ENCODE measurements around the gene DCUN1D5.
"Not testable (repeated sequence)": the region's sequence is repeated elsewhere in the genome, so short reads cannot be mapped to it uniquely, and the experiment has no call there.

The DCUN1D5 gene

DNA sequence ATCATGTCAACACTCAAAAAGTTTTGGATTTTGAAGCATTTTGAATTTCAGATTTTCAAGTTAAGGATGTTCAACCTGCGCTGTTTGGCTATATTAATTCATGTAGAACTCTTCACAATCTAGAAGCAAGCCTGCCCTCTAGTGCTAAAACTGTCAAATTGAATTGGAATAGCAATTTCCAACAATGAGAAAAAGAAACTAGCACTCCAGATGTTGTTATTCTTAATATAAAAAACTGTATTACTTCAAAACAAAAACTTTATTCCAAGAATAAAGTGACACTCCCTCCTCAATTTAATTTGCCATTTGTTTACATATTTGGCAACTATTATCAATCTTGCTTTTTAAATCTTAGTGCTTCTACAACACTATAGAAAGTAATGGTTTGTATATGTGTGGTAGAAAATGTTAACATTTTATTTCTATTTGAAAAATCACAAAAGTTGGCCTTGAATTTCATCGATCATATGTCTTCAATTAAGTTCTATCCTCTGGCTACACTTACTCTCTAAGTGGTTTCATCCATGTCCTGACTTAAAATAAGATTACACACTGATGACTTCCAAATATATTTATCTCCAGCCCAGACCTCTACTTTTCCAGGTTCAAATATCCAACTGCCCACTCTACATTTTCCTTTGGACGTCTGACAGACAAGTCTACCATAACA lies 36.6 kb downstream of the DCUN1D5 start:
- DNase-seq (ENCODE audit: low spot score) = peak; percentile 8

DNA sequence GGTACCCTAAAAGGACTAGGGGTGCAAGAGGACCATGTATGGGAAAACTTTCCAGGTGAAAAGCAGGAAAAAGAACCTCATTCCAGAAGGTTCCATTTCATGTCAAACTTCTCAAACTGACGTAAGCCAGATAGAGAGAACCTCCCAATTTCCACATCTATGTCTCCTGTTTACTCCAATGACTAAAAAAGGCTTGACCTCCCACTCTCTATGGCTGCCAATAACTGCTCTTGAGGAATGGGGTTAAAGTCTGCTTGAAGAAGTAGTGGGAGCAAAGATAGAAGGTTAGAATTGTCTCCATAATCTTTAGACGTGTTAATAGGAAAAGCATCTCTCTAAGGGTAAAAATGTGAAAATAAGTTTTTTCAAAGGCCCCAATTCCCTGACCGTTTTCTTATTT lies 38.0 kb downstream of the DCUN1D5 start:
- no peak for DNase-seq (ENCODE audit: low spot score)

DNA sequence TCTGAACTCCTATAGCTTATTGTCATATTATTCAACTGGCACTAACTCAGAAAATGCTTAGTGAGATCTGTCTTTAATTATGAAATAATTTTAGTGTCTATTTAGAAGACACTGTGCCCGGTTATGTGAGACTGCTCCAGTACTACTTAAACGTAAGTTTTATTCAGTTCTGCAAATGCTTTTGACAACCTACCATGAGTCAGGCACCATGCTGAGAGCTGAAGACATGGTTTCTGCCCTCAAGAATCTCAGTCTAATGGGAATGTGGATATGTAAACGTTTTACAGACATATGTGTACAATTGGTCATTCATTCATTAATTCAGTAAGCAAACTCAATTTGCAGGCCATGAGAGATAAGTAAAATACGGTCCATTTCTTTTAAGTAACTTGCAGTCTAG lies 40.0 kb downstream of the DCUN1D5 start:
- DNase-seq (ENCODE audit: low spot score) = no peak

- no peak for DNase-seq (ENCODE audit: low spot score)
Measured at GRCh38 chr11:103051151-103051801, 40.7 kb downstream of the DCUN1D5 start.

DNA sequence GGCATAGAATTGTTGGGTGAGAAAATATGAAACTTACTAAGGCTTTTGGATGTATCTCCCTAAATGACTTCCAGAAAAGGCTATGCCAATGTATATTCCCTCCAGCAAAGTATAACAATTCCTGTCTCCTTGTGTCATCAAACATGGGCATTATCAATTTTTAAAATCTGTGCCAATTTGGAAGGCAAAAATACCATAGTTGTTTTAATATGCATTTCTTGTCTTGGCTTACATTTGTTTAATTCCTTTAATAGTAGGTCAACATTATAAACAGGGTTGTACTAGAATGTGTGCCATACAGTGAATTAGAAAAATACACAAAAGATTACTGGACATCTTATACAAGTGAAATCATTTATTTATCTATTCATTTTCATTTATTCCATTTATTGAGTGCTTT lies 41.6 kb downstream of the DCUN1D5 start:
- no peak for DNase-seq (ENCODE audit: low spot score)

DNA sequence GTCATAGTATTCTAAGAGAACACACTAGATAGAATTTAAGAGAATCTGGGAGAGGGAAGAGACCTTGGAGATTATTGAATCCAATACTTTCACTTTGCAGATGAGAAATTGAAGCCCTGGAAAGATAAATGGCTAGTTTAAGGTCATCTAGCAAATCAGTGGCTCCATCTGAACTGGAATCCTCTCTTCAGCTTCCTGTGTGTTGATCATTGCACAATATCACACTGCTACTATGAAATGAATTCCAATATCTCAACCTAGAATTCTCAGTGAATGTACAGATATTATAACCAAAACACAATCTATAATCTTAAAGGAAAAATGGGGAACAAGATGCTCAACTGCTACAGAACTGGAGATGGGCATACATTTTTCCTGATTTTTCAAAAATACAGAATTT lies 44.1 kb downstream of the DCUN1D5 start:
- DNase-seq (ENCODE audit: low spot score) = no peak

- no peak for DNase-seq (ENCODE audit: low spot score)
Measured at GRCh38 chr11:103043826-103044678, 47.9 kb downstream of the DCUN1D5 start.

- DNase-seq (ENCODE audit: low spot score) = no peak
Measured at GRCh38 chr11:103042161-103042560, 49.8 kb downstream of the DCUN1D5 start.

- DNase-seq (ENCODE audit: low spot score) = peak; percentile 39
Measured at GRCh38 chr11:103035791-103036434, 56.0 kb downstream of the DCUN1D5 start.

DNA sequence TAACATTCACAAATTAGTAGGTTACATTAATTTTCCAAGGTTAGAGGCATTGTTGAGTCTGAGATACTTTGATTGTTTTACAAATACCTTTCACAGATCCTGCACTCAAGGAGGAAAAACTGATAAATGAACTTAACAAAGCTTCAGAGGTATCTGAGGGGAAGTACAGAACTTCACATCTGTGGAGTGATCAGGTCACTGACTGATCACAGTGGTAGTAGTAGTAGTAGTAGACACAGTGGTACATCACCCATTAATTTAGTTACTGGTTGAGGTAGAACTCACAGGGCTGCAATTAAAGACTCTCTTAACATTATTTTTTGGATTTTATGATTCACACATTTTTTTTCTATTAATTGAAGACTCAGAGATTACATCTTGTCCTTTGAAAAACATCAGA lies 56.7 kb downstream of the DCUN1D5 start:
- no peak for DNase-seq (ENCODE audit: low spot score)

DNA sequence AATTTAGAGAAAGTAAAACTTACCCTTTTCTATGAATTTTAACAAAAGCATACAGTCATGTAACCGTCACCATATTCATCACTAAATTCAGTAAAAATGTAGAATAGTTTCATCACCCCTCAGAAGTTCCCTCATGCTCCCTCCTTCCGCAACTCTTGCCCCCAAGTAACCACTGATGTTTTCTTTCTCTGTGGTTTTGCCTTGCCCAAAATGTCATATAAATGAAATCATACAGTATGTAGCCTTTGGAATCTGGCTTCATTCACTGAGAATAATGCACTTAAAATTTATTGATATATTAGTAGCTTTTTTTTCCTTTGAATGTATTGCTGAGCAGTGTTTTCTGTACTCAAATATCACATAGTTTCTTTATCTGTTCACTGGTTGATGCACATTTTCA lies 60.1 kb downstream of the DCUN1D5 start:
- DNase-seq (ENCODE audit: low spot score) = no peak

- no peak for DNase-seq (ENCODE audit: low spot score)
Measured at GRCh38 chr11:103029401-103029800, 62.6 kb downstream of the DCUN1D5 start.

- not testable (repeated sequence) for DNase-seq (ENCODE audit: low spot score)
Measured at GRCh38 chr11:103028304-103029020, 63.5 kb downstream of the DCUN1D5 start.

DNA sequence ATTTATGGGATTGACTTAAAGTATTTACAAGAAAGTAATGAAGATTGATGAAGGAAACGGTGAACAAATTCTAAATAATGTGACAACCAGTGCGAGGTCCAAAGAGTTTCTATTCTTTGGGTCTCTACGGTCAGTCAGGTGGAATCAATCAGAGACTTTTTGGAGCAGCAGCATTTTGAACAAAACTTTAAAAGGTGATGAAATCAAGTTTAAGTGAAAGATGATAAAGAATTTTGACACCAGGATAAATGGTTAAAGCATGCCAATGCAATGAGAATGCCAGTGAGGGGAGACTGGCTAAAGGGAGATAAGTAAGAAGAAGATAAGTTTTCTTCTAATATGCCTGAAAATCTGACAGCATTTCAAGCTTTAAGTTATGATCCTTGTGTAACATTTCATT lies 67.9 kb downstream of the DCUN1D5 start:
- no peak for DNase-seq (ENCODE audit: low spot score)

- no peak for DNase-seq (ENCODE audit: low spot score)
Measured at GRCh38 chr11:103016031-103016430, 75.9 kb downstream of the DCUN1D5 start.

DNA sequence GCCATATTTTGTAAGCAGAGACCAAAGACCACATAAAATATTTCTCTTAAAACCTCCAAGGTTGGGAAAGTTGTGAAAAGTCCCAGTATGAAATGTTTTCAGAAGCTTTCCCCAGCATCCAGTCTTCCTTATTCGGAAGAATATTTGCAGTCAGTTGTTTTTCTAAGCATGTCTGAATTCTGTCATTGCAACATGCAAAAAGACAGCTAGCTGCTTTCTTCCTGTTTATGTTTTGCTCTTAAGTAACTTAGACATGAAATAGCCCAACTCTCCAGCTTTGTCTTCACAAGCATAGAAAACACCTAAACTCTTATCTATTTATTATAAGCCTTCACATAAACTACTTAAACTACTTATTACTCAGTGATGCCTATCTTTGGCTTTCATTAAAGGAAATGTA lies 78.5 kb downstream of the DCUN1D5 start:
- no peak for DNase-seq (ENCODE audit: low spot score)

Measured in AG08396 (cell line).